ENCODE results near the gene CYSRT1. TPM values are rescaled to one million over a fixed set of nuclear protein-coding genes. Genes with fewer than 3 reads are reported as not detected.

Gene CYSRT1
- total RNA-seq, 1 donor from 2014 or later, result 1.3 TPM

GRCh38 chr9:137201205-137201868 is 23.6 kb upstream of the CYSRT1 start:
- Mint-ChIP-seq H3K27ac (ENCODE audit: unreplicated experiment) (no peak overlapping the region), H3K4me1 (ENCODE audit: low read depth, unreplicated experiment) (peaks cover 11% of the 10 kb centered on the region), H3K4me3 (ENCODE audit: unreplicated experiment) (peak overlapping the region; percentile 81), H3K36me3 (ENCODE audit: low read depth, unreplicated experiment) (no peaks in the 10 kb centered on the region), H3K9me3 (ENCODE audit: unreplicated experiment) (no peaks in the 10 kb centered on the region), H3K27me3 (ENCODE audit: low read depth, unreplicated experiment) (no peaks in the 10 kb centered on the region)
- DNase-seq (ENCODE audit: low read depth), result no peak
- TF ChIP-seq EZH2 (IDR thresholded peaks at IDR 0.05; ENCODE audit: insufficient read depth, low read length) (no peak), CTCF (IDR thresholded peaks at IDR 0.05; ENCODE audit: insufficient read depth, low read depth, low read length) (no peak)
- peak overlapping the region; percentile 82 for H2AFZ ChIP-seq (ENCODE audit: low read depth, low read length)
- H3K36me3 ChIP-seq (ENCODE audit: insufficient read depth, low read length), result no peaks in the 10 kb centered on the region
- peaks cover 68% of the 10 kb centered on the region for H3K79me2 ChIP-seq (ENCODE audit: insufficient read depth, low read length)
- peak overlapping the region; percentile 67 for H3K4me3 ChIP-seq (ENCODE audit: insufficient read depth, low read depth, low read length)
- no peaks in the 10 kb centered on the region for H3K9me3 ChIP-seq (ENCODE audit: insufficient read depth, low read depth, low read length)
- FAIRE-seq, result no peak
- no peaks in the 10 kb centered on the region for H3K27me3 ChIP-seq (ENCODE audit: insufficient read depth, low read length)
- H3K4me2 ChIP-seq (ENCODE audit: low read length), result peak overlapping the region; percentile 85
- peaks cover 40% of the 10 kb centered on the region for H4K20me1 ChIP-seq (ENCODE audit: insufficient read depth, low read length)
- no peak overlapping the region for H3K27ac ChIP-seq (ENCODE audit: low read depth, low read length)
- H3K4me1 ChIP-seq (ENCODE audit: insufficient read depth, low read length), result peaks cover 36% of the 10 kb centered on the region
- H3K9ac ChIP-seq (ENCODE audit: low read length), result peak overlapping the region; percentile 68

GRCh38 chr9:137202966-137203365 is 22.0 kb upstream of the CYSRT1 start:
- H3K4me3 ChIP-seq (ENCODE audit: insufficient read depth, low read depth, low read length), result no peak overlapping the region
- H3K9me3 ChIP-seq (ENCODE audit: insufficient read depth, low read depth, low read length), result no peaks in the 10 kb centered on the region
- no peak overlapping the region for H3K27ac ChIP-seq (ENCODE audit: low read depth, low read length)
- FAIRE-seq (no peak), DNase-seq (ENCODE audit: low read depth) (no peak)
- peaks cover 27% of the 10 kb centered on the region for H4K20me1 ChIP-seq (ENCODE audit: insufficient read depth, low read length)
- Mint-ChIP-seq H3K27ac (ENCODE audit: unreplicated experiment) (no peak overlapping the region), H3K27me3 (ENCODE audit: low read depth, unreplicated experiment) (no peaks in the 10 kb centered on the region), H3K4me3 (ENCODE audit: unreplicated experiment) (peak overlapping the region; percentile 14), H3K9me3 (ENCODE audit: unreplicated experiment) (no peaks in the 10 kb centered on the region), H3K4me1 (ENCODE audit: low read depth, unreplicated experiment) (peaks cover 17% of the 10 kb centered on the region), H3K36me3 (ENCODE audit: low read depth, unreplicated experiment) (peaks cover 2% of the 10 kb centered on the region)
- H3K4me1 ChIP-seq (ENCODE audit: insufficient read depth, low read length), result peaks cover 39% of the 10 kb centered on the region
- no peak overlapping the region for H2AFZ ChIP-seq (ENCODE audit: low read depth, low read length)
- TF ChIP-seq CTCF (IDR thresholded peaks at IDR 0.05; ENCODE audit: insufficient read depth, low read depth, low read length) (no peak), EZH2 (IDR thresholded peaks at IDR 0.05; ENCODE audit: insufficient read depth, low read length) (no peak)
- H3K27me3 ChIP-seq (ENCODE audit: insufficient read depth, low read length), result no peaks in the 10 kb centered on the region
- no peak overlapping the region for H3K9ac ChIP-seq (ENCODE audit: low read length)
- H3K36me3 ChIP-seq (ENCODE audit: insufficient read depth, low read length), result no peaks in the 10 kb centered on the region
- H3K79me2 ChIP-seq (ENCODE audit: insufficient read depth, low read length), result peaks cover 69% of the 10 kb centered on the region
- peak overlapping the region; percentile 7 for H3K4me2 ChIP-seq (ENCODE audit: low read length)

- H2AFZ ChIP-seq (ENCODE audit: low read depth, low read length), result peak overlapping the region; percentile 83
- H4K20me1 ChIP-seq (ENCODE audit: insufficient read depth, low read length), result peaks cover 10% of the 10 kb centered on the region
- H3K27me3 ChIP-seq (ENCODE audit: insufficient read depth, low read length), result no peaks in the 10 kb centered on the region
- Mint-ChIP-seq H3K4me1 (ENCODE audit: low read depth, unreplicated experiment) (peaks cover 14% of the 10 kb centered on the region), H3K27me3 (ENCODE audit: low read depth, unreplicated experiment) (no peaks in the 10 kb centered on the region), H3K9me3 (ENCODE audit: unreplicated experiment) (no peaks in the 10 kb centered on the region), H3K4me3 (ENCODE audit: unreplicated experiment) (peak overlapping the region; percentile 95), H3K27ac (ENCODE audit: unreplicated experiment) (peak overlapping the region; percentile 89), H3K36me3 (ENCODE audit: low read depth, unreplicated experiment) (peaks cover 2% of the 10 kb centered on the region)
- no peaks in the 10 kb centered on the region for H3K36me3 ChIP-seq (ENCODE audit: insufficient read depth, low read length)
- no peak for TF ChIP-seq EZH2 (IDR thresholded peaks at IDR 0.05; ENCODE audit: insufficient read depth, low read length)
- no peak for TF ChIP-seq CTCF (IDR thresholded peaks at IDR 0.05; ENCODE audit: insufficient read depth, low read depth, low read length)
- no peak for DNase-seq (ENCODE audit: low read depth)
- H3K79me2 ChIP-seq (ENCODE audit: insufficient read depth, low read length), result peaks cover 53% of the 10 kb centered on the region
- peak overlapping the region; percentile 90 for H3K4me3 ChIP-seq (ENCODE audit: insufficient read depth, low read depth, low read length)
- peak overlapping the region; percentile 85 for H3K27ac ChIP-seq (ENCODE audit: low read depth, low read length)
- FAIRE-seq, result no peak
- peaks cover 23% of the 10 kb centered on the region for H3K4me1 ChIP-seq (ENCODE audit: insufficient read depth, low read length)
- no peaks in the 10 kb centered on the region for H3K9me3 ChIP-seq (ENCODE audit: insufficient read depth, low read depth, low read length)
- peak overlapping the region; percentile 98 for H3K4me2 ChIP-seq (ENCODE audit: low read length)
- H3K9ac ChIP-seq (ENCODE audit: low read length), result peak overlapping the region; percentile 97
Observed at GRCh38 chr9:137204731-137205125, 20.2 kb upstream of the CYSRT1 start.
